Colonic mucosa (tissue), 4 donors: ENCODE data around the gene FGF3. TPM values are rescaled to one million over a fixed set of nuclear protein-coding genes. Genes with fewer than 3 reads are reported as not detected.

ENCODE experiments used
- DNase-seq: peaks from one replicate; pipeline ENCODE4 v3.0.0-alpha.2; 2020
- H3K27ac ChIP-seq: fragments of 200-600 bp; one replicate; pipeline ENCODE4 v1.8.0; 2021
- H3K27me3 ChIP-seq: fragments of 200-600 bp; one replicate; pipeline ENCODE4 v1.8.0; 2021
- H3K36me3 ChIP-seq: fragments of 200-600 bp; one replicate; pipeline ENCODE4 v1.8.0; 2021
- H3K4me1 ChIP-seq: fragments of 200-600 bp; one replicate; pipeline ENCODE4 v1.8.0; 2021; ENCODE audit warnings: mild to moderate bottlenecking
- H3K4me3 ChIP-seq: fragments of 200-600 bp; one replicate; pipeline ENCODE4 v1.8.0; 2021
- H3K9ac ChIP-seq, 2 donors: one replicate each; pipeline ENCODE4 v1.7.0; 2013; ENCODE audit warnings: control low read depth in 2 of 2, low read depth in 2 of 2, low read length in 2 of 2
- H3K9me3 ChIP-seq: fragments of 200-600 bp; one replicate; pipeline ENCODE4 v1.8.0; 2021
- intact Hi-C: fragments of 100-400 bp; cut with DNase I; formaldehyde crosslinking; loops from one replicate; pipeline ENCODE4 v1.14.1; 2022
- total RNA-seq, 2 donors: library from RNA; stranded (reverse); fragmentation: NEBNext Ultra II Directional in 1 of 2; extraction: Animal tissue kit (Norgen Biotek cat#: 25700) in 1 of 2; gene quantifications; one replicate each; pipeline ENCODE4 v1.2.1, GENCODE V29; 2021
- TF ChIP-seq, protein P1 (sequence below): fragments of 200-600 bp; IDR thresholded peaks from one replicate; pipeline ENCODE4 v1.8.0; 2022; ENCODE audit warnings: antibody characterized with exemption, mild to moderate bottlenecking
- donor health status: healthy.
- donor health status: DM: no; HTN: no; CAD: no.
- donor health status: DM: no; HTN: no; CAD: no.

The FGF3 gene
- total RNA-seq, 2 donors from 2014 or later = not detected

DNA sequence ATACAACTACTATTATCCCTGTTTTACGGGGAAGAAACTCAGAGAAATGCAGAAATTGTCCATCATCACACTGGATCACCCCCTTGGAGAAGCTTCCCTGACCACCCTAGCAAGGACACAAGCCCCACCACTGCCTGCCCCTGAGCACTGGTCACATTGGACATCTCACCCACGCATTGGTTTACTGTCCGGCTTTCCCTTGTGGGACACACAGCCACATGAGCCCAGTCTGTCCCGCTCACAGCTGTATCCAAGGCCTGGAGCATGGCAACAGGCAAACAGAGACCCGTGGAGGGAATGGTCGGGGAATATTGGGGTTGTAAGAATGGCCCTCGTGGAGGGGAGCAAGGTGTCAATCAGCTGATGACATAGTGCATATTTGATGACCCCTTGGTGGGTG, 42.7 kb upstream of the FGF3 start:
- intact Hi-C loops = no loop called here

DNA sequence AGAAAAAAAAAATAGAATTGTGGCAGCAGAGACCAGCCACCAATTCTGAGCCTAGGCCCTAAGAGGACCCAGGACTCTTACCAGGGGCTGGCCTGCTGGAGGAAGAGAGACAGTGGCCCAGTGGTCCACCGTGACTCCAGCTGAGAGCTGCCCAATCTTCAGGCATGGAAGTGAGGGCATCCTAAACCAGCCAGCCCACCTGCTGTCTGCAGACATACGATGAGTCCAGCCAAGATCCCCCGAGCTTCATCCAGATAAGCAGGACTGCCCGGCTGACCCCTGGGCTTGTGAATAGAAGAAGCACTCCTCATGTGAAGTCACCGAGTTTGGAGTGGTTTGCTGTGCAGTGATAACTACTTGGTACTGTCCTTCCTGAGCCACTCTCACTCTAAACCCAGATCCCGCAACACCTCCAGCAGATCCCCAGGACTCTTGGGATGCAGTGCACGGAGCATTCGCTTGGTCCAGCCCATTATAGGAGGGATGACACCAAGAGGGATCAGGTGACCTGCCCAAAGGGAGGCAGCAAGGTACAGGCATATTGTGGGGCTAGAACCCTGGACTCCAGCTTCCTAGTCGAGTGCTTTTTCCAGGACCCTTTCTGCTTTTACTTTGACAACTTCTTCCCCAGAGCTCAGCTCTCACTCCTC, 41.7 kb upstream of the FGF3 start:
- intact Hi-C loops = no loop called here
- Histone ChIP-seq H3K36me3 (no peaks in the 10 kb centered on the region), H3K27me3 (no peaks in the 10 kb centered on the region), H3K4me3 (no peak overlapping the region), H3K27ac (no peak overlapping the region), H3K4me1 (no peaks in the 10 kb centered on the region), H3K9me3 (no peaks in the 10 kb centered on the region), H3K9ac (no peak overlapping the region)
- TF ChIP-seq, protein P1, sequence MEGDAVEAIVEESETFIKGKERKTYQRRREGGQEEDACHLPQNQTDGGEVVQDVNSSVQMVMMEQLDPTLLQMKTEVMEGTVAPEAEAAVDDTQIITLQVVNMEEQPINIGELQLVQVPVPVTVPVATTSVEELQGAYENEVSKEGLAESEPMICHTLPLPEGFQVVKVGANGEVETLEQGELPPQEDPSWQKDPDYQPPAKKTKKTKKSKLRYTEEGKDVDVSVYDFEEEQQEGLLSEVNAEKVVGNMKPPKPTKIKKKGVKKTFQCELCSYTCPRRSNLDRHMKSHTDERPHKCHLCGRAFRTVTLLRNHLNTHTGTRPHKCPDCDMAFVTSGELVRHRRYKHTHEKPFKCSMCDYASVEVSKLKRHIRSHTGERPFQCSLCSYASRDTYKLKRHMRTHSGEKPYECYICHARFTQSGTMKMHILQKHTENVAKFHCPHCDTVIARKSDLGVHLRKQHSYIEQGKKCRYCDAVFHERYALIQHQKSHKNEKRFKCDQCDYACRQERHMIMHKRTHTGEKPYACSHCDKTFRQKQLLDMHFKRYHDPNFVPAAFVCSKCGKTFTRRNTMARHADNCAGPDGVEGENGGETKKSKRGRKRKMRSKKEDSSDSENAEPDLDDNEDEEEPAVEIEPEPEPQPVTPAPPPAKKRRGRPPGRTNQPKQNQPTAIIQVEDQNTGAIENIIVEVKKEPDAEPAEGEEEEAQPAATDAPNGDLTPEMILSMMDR = no peak
- DNase-seq = no peak

More for the DNA sequence above, 42.7 kb upstream of the FGF3 start:
- Histone ChIP-seq H3K4me1 (no peaks in the 10 kb centered on the region), H3K27me3 (no peaks in the 10 kb centered on the region), H3K9ac (no peak overlapping the region), H3K27ac (no peak overlapping the region), H3K36me3 (no peaks in the 10 kb centered on the region), H3K4me3 (no peak overlapping the region), H3K9me3 (no peaks in the 10 kb centered on the region)
- TF ChIP-seq, protein P1 = no peak
- DNase-seq = no peak

DNA sequence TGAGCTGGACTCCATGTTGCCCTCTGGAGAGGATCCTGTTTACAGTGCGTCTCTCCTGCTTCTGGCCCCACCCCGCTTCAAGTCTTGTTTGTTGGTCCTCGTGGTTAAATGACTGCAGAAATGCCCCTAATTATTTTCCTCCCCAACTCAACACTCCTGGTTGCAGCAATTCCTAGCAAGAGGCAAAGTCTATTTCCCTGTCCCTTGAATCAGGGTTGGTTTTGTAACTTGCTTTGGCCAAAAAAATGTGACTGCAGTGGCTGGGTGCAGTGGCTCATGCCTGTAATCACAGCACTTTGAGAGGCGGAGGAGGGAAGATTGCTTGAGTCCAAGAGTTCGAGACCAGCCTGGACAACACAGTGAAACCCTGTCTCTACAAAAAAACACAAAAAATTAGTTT, 41.0 kb upstream of the FGF3 start:
- intact Hi-C loops = no loop called here
- Histone ChIP-seq H3K27ac (no peak overlapping the region), H3K4me1 (no peaks in the 10 kb centered on the region), H3K36me3 (no peaks in the 10 kb centered on the region), H3K9ac (no peak overlapping the region), H3K4me3 (no peak overlapping the region), H3K27me3 (no peaks in the 10 kb centered on the region), H3K9me3 (no peaks in the 10 kb centered on the region)
- no peak for DNase-seq
- TF ChIP-seq, protein P1 = no peak

DNA sequence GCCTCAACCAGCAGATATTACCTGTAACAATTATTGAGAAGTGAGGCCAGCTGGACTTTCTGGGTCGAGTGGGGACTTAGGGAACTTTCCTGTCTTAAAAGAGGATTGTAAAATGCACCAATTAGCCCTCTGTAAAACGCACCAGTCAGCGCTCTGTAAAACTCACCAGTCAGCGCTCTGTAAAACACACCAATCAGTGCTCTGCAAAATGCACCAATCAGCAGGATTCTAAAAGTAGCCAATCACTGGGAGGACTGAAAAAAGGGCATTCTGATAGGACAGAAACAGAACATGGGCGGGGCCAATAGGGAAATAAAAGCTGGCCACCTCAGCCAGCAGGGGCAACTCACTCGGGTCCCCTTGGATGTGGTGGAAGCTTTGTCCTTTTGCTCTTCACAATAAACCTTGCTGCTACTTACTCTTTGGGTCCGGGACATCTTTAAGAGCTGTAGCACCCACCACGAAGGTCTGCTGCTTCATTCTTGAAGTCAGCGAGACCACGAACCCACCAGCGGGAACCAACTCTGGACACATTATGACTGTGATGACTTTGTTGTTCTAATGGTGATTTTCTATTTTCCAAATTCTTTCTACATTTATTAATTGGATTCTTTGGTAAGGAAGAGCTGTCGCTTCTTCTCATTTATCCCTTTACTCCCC, 40.2 kb upstream of the FGF3 start:
- Histone ChIP-seq H3K9ac (no peak overlapping the region), H3K27ac (no peak overlapping the region), H3K4me1 (no peaks in the 10 kb centered on the region), H3K36me3 (no peaks in the 10 kb centered on the region), H3K27me3 (no peaks in the 10 kb centered on the region), H3K9me3 (no peaks in the 10 kb centered on the region), H3K4me3 (no peak overlapping the region)
- TF ChIP-seq, protein P1 = no peak
- DNase-seq = no peak
- intact Hi-C loops = no loop called here

DNA sequence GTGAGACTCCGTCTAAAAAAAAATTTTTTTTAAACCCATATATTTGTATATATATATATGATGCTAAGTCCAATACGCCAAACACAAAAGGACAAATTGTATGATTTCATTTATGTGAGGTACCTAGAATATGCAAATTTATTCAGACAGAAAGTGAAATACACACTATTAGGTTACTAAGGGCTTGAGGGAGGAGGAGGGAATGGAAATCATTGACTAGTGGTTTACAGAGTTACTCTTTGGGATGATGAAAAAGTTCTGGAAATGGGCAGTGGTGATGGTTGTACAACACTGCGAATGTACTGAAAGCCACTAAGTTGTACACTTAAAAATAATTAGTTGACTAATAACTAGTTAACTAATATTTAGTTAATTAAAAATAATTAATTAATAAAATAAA, 36.2 kb upstream of the FGF3 start:
- H3K36me3 ChIP-seq = no peaks in the 10 kb centered on the region
- no peak for DNase-seq
- intact Hi-C loops = no loop called here
- H3K27me3 ChIP-seq = no peaks in the 10 kb centered on the region
- TF ChIP-seq, protein P1 = no peak
- H3K4me1 ChIP-seq = no peaks in the 10 kb centered on the region
- no peak overlapping the region for H3K27ac ChIP-seq
- no peak overlapping the region for H3K9ac ChIP-seq
- no peaks in the 10 kb centered on the region for H3K9me3 ChIP-seq
- H3K4me3 ChIP-seq = no peak overlapping the region
